ENCODE measurements around the gene SPSB1.

Gene SPSB1

DNA sequence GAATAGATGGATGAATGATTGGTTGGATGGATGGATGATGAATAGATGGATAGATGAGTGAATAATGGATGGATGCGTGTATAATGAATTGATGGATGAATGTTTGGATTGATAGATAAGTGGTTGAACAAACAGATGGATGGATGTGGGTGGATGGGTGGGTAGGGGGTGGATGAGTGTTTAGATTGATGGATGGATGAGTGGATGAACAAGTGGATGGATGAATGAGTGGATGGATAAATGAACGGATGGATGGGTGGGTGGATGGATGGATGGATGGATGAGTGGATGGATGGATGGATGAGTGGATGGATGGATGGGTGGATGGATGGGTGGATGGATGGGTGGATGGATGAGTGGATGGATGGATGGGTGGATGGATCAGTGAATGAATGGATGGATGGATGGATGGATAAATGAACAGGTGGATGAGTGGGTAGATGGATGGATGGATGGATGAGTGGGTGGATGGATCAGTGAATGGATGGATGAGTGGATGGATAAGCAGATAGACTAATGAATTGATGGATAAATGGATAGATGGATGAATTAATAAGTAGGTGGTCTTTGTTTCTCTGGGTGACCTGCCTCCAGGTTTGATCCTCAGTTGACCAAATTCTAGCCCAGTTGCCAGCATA lies 64.3 kb downstream of the SPSB1 start:
- no peak for TF ChIP-seq EP300 (IDR thresholded peaks at IDR 0.05; ENCODE audit: borderline replicate concordance)
- TF ChIP-seq, protein P1, sequence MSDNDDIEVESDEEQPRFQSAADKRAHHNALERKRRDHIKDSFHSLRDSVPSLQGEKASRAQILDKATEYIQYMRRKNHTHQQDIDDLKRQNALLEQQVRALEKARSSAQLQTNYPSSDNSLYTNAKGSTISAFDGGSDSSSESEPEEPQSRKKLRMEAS (IDR thresholded peaks at IDR 0.05), result no peak
- no peak for TF ChIP-seq ZBTB7A (IDR thresholded peaks at IDR 0.05; ENCODE audit: low read depth)
- no peak for TF ChIP-seq EGR1 (IDR thresholded peaks at IDR 0.05)
- TF ChIP-seq FOXM1 (IDR thresholded peaks at IDR 0.05; ENCODE audit: borderline replicate concordance, low read depth), result no peak
- TF ChIP-seq, protein P2, sequence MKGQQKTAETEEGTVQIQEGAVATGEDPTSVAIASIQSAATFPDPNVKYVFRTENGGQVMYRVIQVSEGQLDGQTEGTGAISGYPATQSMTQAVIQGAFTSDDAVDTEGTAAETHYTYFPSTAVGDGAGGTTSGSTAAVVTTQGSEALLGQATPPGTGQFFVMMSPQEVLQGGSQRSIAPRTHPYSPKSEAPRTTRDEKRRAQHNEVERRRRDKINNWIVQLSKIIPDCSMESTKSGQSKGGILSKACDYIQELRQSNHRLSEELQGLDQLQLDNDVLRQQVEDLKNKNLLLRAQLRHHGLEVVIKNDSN (IDR thresholded peaks at IDR 0.05), result no peak
- TF ChIP-seq TCF12 (IDR thresholded peaks at IDR 0.05; ENCODE audit: low read depth), result no peak
- TF ChIP-seq, protein P3, sequence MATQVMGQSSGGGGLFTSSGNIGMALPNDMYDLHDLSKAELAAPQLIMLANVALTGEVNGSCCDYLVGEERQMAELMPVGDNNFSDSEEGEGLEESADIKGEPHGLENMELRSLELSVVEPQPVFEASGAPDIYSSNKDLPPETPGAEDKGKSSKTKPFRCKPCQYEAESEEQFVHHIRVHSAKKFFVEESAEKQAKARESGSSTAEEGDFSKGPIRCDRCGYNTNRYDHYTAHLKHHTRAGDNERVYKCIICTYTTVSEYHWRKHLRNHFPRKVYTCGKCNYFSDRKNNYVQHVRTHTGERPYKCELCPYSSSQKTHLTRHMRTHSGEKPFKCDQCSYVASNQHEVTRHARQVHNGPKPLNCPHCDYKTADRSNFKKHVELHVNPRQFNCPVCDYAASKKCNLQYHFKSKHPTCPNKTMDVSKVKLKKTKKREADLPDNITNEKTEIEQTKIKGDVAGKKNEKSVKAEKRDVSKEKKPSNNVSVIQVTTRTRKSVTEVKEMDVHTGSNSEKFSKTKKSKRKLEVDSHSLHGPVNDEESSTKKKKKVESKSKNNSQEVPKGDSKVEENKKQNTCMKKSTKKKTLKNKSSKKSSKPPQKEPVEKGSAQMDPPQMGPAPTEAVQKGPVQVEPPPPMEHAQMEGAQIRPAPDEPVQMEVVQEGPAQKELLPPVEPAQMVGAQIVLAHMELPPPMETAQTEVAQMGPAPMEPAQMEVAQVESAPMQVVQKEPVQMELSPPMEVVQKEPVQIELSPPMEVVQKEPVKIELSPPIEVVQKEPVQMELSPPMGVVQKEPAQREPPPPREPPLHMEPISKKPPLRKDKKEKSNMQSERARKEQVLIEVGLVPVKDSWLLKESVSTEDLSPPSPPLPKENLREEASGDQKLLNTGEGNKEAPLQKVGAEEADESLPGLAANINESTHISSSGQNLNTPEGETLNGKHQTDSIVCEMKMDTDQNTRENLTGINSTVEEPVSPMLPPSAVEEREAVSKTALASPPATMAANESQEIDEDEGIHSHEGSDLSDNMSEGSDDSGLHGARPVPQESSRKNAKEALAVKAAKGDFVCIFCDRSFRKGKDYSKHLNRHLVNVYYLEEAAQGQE (IDR thresholded peaks at IDR 0.05; ENCODE audit: low read depth), result no peak

DNA sequence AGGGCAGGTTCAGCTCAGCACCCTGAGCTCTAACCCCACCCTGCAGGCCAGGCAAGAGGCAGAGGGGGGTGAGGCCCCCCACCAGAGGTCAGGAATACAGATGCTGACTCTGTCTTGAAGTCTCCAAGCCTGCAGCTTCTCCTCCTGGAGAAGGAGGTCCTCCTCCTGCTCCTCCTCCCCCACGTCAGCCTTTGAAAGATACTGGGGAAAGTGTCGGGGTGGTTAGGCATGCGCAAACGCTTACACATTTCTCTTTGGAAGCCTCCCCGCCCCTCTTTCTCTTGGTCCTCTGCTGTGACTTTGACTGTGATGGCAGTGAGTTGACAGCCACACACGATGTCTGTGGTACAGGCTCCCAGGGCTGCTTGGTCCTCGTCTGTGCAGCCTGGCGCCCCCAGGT lies 65.3 kb downstream of the SPSB1 start:
- TF ChIP-seq ZBTB7A (IDR thresholded peaks at IDR 0.05; ENCODE audit: low read depth), result no peak
- TF ChIP-seq CEBPB (IDR thresholded peaks at IDR 0.05), result no peak
- TF ChIP-seq, protein P1 (IDR thresholded peaks at IDR 0.05), result no peak
- TF ChIP-seq NFIC (IDR thresholded peaks at IDR 0.05), result no peak
- no peak for TF ChIP-seq CREB1 (IDR thresholded peaks at IDR 0.05; ENCODE audit: low read depth)
- no peak for TF ChIP-seq EGR1 (IDR thresholded peaks at IDR 0.05)
- no peak for TF ChIP-seq TAF1 (IDR thresholded peaks at IDR 0.05; ENCODE audit: low read depth)
- no peak for TF ChIP-seq TEAD4 (IDR thresholded peaks at IDR 0.05)
- no peak for TF ChIP-seq EP300 (IDR thresholded peaks at IDR 0.05; ENCODE audit: borderline replicate concordance)
- TF ChIP-seq, protein P3 (IDR thresholded peaks at IDR 0.05; ENCODE audit: low read depth), result no peak

DNA sequence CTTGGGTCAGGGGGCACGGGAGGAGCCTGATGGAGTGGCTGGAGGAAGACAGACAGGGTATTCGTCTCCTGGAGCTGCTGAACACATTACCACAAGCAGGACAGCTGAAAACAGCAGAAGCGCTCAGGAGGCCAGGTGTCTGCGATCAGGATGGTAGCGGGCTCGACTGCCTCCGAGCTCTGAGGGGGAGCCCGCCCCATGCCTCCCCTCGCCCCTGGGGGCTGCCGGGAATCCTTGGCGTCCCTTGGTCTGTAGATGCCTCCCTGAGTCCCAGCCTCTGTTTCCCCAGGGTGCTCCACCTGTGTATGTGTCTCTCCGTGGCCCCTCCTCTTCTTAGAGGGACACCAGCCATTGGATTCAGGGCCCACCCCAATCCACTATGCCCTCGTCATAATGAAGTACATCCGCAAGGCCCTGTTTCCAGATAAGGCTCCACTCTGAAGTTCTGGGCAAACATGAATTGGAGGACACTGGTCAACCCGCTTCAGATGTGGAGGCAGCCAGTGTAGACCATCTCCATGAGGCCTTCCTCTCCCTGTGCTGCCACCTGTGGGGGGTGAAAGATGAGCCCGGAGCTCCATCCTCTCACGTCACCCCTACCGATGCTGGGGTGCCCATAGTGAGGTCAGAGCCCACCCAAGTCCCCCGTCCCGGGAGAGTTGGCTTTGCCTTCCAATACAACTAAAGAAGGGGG lies 67.8 kb downstream of the SPSB1 start:
- TF ChIP-seq CREB1 (IDR thresholded peaks at IDR 0.05; ENCODE audit: low read depth) (no peak), EP300 (IDR thresholded peaks at IDR 0.05; ENCODE audit: borderline replicate concordance) (no peak), EGR1 (IDR thresholded peaks at IDR 0.05) (no peak), TCF12 (IDR thresholded peaks at IDR 0.05; ENCODE audit: low read depth) (no peak), NFIC (IDR thresholded peaks at IDR 0.05) (no peak), CEBPB (IDR thresholded peaks at IDR 0.05) (no peak), ZBTB7A (IDR thresholded peaks at IDR 0.05; ENCODE audit: low read depth) (no peak), RAD21 (IDR thresholded peaks at IDR 0.05; ENCODE audit: low read depth) (no peak), TEAD4 (IDR thresholded peaks at IDR 0.05) (no peak), YY1 (IDR thresholded peaks at IDR 0.05; ENCODE audit: low read depth) (no peak), TAF1 (IDR thresholded peaks at IDR 0.05; ENCODE audit: low read depth) (no peak), FOXM1 (IDR thresholded peaks at IDR 0.05; ENCODE audit: borderline replicate concordance, low read depth) (no peak)
- TF ChIP-seq, protein P1 (IDR thresholded peaks at IDR 0.05), result no peak
- TF ChIP-seq, protein P2 (IDR thresholded peaks at IDR 0.05), result no peak
- TF ChIP-seq, protein P3 (IDR thresholded peaks at IDR 0.05; ENCODE audit: low read depth), result no peak
